GM19238 (cell line): Measurements from ENCODE around the gene EPHB3.

Experiments
- DNase-seq: peaks from one replicate; pipeline ENCODE4 v3.0.0; 2011; ENCODE audit warnings: low spot score; ENCODE audit not compliant: insufficient read length

The EPHB3 gene

GRCh38 chr3:184579513-184579912 is 17.9 kb downstream of the EPHB3 start:
- no peak for DNase-seq

- no peak for DNase-seq
Observed at GRCh38 chr3:184580376-184580775, 18.8 kb downstream of the EPHB3 start.

- DNase-seq: no peak
Observed at GRCh38 chr3:184581331-184581855, 19.8 kb downstream of the EPHB3 start.

- no peak for DNase-seq
Observed at GRCh38 chr3:184582646-184583577, 21.3 kb downstream of the EPHB3 start.

DNA sequence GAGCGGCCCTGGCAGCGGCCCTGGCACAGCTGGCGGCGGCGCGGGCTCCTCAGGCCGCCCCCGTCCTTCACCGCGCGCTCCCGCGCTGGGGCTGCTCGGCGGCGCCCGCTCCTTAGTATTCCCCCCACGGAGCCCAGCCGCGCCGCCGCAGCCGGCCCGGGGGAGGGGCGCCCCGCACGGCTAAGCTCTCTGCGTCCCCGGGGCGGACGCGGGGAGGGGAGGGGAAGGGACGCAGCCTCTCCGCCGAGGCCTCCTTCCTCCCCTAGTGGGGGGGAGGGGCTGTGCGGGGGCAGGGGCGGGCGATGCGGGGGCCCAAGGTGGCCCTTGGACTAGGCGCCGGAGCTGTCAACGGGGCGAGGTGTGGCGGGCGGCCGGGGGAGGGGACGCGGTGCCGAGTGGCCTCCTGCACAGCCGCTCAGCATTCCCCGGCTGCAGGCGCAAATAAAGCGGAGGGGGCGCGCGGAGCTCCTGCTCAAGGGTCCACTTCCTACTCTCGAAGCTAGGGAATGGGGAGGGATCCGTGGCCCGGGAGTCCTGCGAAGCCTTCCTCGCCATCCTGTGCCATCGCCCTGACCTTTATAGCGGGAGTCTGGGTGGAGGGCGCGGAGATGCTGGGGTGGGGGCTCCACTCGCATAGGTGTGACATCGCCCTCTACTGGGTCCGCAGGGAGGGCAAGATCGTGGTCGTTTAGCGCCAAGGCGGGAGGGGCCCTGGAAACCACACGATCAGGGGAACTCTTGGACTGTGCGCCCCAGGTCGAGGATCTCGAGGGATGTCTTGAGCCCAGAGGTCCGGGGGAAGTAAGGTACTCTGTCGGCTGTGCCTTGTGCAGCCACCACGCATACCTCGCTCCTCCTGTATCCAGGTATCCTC is 22.2 kb downstream of the EPHB3 start:
- DNase-seq: no peak

GRCh38 chr3:184584464-184584891 is 22.9 kb downstream of the EPHB3 start:
- DNase-seq: no peak

DNA sequence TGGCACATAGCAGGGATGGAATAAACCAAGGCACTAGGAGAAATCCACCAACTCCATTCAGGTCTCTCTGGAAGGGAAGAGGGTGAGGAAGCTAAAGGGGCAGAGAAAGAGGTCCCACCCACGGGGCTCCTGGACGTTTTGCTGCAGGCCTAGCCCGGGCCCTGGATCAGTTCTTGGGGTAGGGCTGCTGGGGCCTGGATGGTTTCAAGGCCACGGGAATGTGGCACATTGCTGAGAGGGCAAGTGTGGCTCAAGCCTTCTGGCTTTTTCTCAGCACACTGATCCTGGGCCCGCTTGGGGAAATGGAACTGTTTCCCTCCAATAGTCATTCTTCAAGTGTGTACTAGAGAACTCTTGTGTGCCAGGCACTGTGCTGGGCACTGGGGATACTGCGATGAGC is 24.0 kb downstream of the EPHB3 start:
- no peak for DNase-seq

DNA sequence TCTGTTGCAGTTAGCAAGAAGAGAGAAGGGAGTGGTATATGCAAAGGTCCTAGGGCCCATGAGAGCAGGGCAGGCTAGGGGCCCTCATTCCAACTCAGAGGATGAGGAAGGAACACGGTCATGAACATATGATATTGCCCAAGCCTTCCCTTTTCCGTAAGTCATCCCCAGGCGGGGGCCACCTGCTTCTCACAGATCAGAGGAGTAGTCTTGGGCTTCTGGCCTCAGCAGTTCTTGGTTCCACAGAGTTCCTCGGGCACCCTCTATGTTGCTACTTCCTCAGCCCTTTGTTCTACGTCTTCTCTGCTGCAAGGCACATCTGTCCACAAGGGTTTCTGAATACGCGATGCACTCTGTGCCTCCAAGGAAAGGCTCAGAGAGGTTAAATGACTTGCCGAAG is 25.3 kb downstream of the EPHB3 start:
- DNase-seq: no peak

DNA sequence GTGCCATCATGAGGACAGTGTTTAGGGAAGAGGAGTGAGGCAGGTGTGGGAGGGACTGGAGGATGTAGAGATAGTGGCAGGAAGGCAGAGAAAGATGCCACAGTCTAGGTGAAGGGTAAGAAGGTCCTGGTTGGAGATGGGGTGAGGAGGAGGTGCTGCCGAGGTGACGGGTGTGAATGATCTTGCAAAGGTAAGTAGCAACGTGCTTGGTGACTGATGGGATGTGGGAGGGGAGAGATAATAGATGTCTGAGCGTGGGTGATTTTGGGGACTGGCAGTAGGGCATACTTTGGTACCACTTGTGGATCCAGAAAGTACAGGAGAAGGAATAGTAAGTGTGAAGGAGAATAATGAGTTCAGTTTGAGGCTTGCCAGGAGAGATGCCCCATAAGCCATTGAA is 27.2 kb downstream of the EPHB3 start:
- DNase-seq: no peak

DNA sequence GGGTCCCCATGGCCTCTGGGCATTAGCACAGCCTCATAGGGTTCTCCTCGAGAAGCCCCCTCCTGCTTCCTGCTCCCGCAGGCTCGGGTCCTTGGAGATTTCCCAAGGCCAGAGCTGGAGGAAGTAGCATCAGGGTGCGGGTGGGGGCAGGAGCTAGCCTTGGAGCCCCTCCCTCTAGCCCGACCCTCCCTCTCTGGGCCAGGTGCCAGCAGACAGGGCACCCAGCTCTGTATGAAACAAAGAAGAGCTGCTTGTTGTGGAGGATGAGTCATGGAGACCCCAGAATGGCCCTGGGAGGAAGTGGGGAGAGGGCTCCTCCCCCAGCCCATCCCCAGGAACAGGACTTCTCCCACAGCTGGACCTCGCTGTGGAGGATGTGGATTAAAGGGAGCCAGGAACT is 29.2 kb downstream of the EPHB3 start:
- DNase-seq: no peak

DNA sequence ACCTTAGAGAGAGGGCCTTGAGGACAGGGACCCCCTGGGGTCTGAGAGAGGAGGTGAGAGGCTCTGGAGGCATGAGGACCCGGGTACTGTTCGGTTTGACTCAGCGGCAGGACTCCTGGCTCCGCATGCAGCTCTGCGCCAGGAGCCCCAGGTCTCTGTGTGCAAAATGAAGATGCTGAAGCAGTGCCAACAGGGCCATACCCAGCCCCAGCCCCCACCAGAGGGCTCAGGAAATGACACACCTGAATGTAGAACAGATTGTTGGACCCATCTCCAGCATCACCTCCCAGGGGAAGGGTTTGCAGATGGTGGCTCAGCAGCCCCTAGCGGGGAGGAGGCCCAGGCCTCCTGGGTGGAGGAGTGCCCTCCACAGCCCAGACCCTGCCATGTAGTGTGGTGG is 30.2 kb downstream of the EPHB3 start:
- no peak for DNase-seq

- no peak for DNase-seq
Observed at GRCh38 chr3:184592371-184593219, 31.0 kb downstream of the EPHB3 start.

DNA sequence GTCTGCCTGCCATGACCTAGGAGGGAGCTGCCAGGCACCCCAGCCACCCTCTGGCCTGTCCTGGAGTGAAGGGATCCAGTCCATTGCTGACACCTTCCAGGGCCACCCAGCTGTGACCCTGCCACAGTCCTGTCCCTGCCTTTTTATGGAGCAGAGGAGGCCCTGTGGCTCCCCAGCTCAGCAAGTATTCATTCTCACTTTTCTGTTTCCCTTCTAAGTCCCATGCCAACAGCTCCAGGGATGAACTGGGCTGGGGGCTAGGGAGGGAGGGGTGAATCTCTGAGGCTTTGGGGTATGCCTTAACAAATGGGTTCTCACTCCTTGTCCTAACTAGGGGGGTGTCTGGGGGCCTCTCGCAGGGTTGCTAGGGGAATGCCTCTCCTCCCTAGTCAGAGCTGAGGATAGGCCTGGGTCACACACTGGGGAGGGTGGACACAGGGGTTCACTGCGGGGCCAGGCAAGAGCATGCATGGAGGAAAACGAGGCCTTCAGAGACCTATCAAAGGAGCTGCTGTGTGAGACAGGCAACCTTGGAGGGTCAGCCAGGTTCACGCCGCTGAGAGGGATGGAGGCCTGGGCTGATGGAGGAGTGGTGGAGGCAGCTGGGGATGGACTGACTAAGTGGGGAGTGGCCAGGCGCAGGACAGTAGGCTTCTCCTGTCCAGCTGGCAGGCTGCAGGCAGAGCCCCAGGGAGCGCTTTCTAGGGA is 31.8 kb downstream of the EPHB3 start:
- no peak for DNase-seq

GRCh38 chr3:184593928-184594303 is 32.3 kb downstream of the EPHB3 start:
- no peak for DNase-seq

- no peak for DNase-seq
Observed at GRCh38 chr3:184594371-184595001, 32.9 kb downstream of the EPHB3 start.

GRCh38 chr3:184595726-184596125 is 34.1 kb downstream of the EPHB3 start:
- no peak for DNase-seq

DNA sequence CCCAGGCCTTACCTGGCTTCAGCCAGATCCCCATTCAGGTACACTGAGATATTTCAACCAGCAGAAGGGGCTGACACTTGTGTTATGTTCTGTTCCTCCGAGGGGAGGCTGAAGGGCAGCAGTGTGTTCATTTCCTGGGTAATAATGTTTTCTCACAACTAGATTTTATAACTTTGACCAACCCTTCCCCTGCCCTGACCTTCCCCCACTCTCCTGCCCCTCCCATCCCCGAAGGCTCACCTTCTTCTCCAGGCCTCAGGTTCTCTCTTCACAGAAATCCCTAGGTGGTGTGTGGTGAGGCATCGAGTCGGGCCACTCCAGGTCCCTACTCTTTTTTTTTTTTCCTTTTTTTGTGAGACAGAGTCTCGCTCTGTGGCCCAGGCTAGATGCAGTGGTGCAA is 34.6 kb downstream of the EPHB3 start:
- DNase-seq: no peak

DNA sequence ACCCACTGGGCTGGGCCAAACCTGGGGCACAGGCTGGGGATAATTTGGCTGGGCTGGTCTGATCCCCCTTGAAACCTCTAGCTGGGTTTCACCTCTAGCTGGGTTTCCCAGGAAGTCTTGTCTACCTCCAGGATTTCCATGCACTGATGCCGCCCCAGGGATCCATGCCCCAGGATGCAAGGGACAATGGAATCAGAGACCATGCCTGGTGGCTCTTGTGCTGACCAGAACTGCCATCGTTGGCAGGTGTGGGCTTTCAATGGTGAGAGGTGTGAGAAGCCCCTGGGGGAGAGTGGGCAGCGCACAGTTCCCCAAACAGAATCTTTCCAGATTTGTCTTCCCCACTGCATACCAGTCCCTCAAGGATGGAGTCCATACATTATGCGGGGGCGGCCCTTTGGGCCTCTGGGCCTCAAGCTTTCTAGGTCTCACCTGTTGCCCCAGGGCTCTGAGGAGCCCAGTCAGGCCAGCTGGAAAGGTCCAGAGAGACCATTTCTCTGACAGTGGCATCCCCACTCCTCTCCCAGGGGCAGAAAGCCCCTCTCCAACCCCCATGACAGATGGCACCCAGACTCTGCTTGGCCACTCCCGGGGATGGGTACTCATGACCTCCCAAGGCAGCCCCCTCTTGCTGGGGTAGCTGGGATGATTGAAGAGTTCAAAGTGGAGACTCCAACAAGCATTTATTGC is 35.4 kb downstream of the EPHB3 start:
- DNase-seq: no peak

DNA sequence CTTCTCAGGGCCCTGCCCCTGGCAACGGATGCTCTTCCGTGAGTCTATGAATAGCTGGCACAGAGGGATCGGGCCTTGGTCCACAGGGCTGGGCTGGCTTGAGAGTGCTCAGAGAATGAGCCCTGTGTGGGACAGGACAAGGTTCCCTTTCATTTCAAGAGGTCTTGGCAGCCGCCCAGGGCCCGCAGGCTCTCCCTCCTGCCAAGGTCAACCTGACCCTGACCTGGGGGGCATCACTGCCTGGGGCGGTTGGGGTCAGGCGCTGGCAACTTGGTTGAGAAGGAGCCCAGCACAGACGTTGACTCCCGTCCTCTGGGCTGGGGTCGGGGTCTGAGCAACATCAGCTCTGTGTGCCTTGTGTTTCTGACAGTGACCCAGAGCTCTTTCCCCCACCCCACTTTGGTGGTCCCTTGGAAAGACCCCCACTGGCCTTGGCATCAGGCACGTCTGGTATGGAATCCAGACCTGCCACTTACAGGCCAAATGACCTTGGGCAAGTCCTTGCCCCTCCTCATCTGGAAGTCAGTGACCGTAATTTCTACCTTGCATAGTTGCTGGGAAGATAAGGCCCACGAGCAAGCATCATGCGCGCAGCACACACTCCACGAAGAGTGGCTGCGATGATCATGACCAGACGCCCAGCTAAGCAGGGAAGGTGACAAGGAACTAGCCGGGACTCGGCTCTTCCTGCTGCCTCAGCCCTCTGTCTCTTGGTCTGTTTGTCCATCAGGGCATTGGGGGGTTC is 36.4 kb downstream of the EPHB3 start:
- no peak for DNase-seq
